GM19328 (cell line): ENCODE measurements around the gene PRKRIP1.
A peak's percentile ranks its signal among the peaks of the same experiment; 100 is the strongest.
"Not testable (repeated sequence)": the region's sequence is repeated elsewhere in the genome, so short reads cannot be mapped to it uniquely, and the experiment has no call there.

Source experiments
- ATAC-seq: cut with Tn5 transposase; IDR thresholded peaks from one replicate; pipeline ENCODE4 v1.9.1; 2021; ENCODE audit warnings: mild to moderate bottlenecking, moderate library complexity; ENCODE audit not compliant: unreplicated experiment

Gene PRKRIP1

DNA sequence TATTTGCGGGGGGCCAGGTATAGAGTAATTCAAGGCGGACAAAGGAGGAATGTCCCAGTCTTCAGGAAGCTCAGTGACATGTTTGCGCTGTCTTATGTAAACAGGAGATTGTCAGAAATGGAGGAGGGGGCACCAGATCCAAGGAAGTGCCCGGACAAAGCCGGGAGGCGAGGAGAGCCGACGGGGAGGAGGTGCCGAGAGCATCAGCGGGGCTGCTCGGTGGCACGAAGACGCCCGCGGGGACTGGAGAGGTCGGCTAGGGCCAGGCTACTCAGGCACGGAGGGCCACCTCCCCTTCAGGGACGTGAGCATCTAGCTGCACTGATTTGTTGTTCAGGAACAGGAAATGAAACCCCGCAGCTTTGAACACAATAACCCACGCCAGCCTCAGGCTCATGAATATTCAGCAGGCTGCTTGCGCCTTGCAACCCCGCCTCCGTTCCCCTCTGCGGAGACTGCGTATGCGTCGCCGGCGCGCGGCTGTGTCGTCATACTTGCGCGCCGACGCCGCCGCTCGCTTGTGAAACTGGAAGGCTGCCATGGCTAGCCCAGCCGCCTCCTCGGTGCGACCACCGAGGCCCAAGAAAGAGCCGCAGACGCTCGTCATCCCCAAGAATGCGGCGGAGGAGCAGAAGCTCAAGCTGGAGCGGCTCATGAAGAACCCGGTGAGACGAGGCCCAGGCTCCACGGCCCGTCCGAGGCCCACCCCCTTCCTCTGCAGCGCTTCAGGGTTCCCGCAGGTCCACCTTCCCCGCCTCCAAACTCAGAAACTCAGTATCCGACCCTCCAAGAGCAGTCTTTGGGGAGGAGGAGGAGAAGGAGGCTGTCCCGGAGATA lies at the start of gene PRKRIP1:
Gene PRKRIP1 (plus strand): TSS at position 491 of the 837 bp plus-strand sequence. CDS start 49 bp downstream, at position 540.
- ATAC-seq = peak; percentile 99

GRCh38 chr7:102346983-102347382 lies 49.2 kb upstream of the PRKRIP1 start:
- not testable (repeated sequence) for ATAC-seq

DNA sequence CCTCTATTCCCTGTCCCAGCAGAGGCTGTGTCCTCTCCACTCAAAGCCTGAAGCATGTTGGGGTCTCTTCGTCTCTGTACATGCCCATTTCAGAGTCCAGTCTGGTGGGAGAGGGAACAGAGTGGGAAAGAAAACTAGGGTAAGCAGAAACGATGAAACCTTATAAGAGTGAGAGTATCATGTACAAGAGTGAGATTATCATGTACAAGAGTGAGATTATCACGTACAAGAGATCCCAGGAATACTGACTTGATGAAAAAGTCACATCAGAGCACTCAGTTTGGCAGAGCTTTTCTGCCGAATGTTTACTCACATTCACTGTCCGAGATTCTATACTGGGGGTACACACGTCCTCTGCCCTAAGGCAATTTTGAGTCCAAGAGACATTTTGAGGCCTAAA lies 39.8 kb upstream of the PRKRIP1 start, which contains the start of gene SPDYE6:
Gene SPDYE6 (minus strand): TSS at position 101 of the 400 bp plus-strand sequence. CDS start 421 bp downstream, outside the sequence.
- not testable (repeated sequence) for ATAC-seq

DNA sequence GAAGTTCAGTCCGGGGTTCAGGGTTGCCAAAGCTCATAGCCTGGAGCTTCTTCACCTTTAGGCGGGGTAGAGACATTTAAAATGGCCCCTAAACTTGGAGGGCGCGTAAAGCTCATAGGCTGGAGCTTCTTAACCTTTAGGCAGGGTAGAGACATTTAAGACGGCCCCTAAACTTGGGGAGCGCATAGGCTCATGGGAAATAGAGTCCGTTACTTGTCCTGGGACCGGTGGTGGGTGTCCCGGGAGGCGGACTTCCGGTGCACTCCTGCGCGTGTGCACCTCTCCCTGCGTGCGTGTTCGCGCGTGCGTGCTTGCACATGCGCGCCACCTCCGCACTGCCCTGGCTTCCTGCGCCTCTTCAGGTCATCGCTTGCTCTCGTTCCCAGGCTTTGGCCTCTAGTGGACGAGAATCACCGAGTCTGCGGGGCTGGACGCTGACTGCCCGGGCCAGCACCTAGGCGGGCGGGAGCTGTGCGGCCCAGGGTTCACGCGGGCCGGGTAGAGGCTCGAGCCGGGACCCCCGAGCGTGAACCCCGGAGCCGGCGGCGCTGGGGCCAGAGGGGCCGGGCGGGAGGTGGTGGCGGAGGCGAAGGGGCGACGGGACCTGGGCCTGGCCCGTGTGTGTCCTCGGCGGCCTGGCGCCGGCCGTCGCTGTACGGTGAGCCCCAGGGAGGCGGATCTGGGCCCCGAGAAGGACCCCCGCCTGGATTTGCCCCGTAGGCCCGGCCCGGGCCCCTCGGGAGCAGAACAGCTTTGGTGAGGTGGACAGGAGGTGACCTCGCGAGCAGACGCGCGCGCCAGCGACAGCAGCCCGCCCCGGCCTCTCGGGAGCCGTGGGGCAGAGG lies 32.4 kb upstream of the PRKRIP1 start:
- peak; percentile 98 for ATAC-seq

DNA sequence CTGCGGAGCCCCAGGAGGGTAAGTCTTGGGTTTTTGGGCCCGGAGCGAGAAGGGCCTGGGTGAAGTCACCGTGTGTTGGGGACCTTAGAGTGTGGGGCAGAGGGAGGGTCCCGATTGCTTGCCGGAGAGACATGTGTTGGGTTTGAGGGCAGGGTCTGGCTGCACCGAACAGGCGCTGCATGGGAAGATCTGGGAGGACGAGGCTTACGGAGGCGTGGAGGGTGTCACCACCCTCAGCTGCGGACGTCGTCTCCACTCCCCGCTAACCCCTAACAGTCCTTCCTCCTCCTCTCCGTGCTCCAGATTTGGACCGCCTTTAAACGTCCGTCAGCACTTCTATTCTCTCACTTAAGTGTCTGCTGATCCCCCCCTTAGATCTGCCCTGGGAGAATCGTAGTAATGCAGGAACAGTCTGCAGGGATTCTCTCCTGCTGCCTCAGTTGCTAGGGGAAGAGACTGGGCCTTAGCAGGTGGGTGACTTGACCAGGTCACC lies 31.7 kb upstream of the PRKRIP1 start:
- ATAC-seq = not testable (repeated sequence)

GRCh38 chr7:102365390-102365789 lies 30.8 kb upstream of the PRKRIP1 start:
- not testable (repeated sequence) for ATAC-seq

DNA sequence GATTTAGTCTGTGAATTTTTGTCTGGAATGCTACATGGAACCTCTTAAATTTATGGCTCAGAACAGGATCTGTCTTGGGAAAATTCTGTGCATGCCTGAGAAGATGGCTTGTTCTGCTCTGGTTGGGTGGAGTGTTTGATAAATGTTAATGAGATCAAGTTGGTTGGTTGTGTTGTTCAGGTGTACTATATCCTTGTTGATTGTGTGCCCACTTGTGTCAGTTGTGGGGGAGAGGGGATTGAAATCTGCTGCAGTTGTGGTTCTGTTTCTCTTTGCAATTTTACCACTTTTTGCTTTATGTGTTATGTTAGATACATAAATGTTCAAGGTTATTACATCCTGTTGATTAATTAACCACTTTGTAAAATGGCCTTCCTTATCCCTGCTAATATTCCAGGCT lies 26.1 kb upstream of the PRKRIP1 start:
- not testable (repeated sequence) for ATAC-seq

- not testable (repeated sequence) for ATAC-seq
Observed at GRCh38 chr7:102372796-102373195, 23.4 kb upstream of the PRKRIP1 start.

GRCh38 chr7:102376964-102377466 lies 19.1 kb upstream of the PRKRIP1 start:
- ATAC-seq = no peak

- ATAC-seq = not testable (repeated sequence)
Observed at GRCh38 chr7:102380837-102381236, 15.3 kb upstream of the PRKRIP1 start.

GRCh38 chr7:102381696-102382425 lies 14.3 kb upstream of the PRKRIP1 start:
- ATAC-seq = not testable (repeated sequence)

GRCh38 chr7:102387064-102387463 lies 9.1 kb upstream of the PRKRIP1 start:
- no peak for ATAC-seq

DNA sequence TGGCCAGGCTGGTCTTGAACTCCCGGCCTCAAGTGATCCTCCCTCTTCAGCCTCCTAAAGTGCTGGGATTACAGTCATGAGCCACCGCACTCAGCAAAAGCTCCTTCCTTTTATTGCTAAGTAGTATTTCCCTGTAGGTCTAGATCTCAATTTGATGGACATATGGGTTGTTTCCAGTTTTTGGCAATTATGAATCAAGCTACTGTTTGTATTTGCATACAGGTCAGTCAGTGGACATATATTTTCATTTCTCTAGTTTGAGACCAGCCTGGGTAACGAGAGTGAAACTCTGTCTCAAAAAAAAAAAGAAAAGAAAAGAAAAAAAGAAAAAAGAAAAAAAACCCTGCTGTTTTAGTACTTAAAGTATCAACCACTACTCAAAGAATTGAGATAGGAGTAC lies 6.4 kb upstream of the PRKRIP1 start:
- no peak for ATAC-seq

DNA sequence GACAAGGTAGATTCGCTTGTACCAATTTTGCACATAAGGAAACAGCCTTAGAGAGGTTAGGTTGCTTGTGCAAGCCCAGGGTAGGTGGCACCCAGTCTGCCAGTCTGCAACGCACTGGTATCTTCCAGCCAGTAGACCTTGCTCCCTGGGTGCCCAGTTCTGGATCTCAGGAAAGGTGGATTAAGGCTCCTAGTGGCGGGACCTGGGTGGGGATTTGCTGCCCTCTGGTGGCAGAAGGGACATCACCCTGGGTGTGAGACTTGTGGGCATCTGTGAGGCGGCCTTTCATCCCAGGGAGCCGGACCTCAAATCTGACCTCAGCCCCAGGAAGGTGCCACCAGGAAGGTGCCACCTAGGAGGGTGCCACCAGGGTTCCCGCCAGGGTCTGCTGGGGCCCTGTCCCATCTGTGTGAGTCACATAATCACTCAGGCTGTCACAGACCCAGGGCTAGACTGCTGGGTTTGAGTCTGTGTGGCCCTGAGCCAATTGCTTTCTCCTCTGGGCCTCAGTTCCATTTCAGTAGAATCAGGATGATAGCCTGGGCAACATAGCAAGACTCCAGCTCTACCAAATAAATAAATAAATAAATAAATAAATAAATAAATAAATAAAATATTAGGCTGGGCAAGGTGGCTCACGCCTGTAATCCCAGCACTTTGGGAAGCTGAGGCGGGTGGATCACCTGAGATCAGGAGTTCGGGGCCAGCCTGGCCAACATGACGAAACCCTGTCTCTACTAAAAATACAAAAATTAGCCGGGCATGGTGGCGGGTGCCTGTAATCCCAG lies 5.3 kb upstream of the PRKRIP1 start:
- no peak for ATAC-seq

GRCh38 chr7:102392330-102392729 lies 3.8 kb upstream of the PRKRIP1 start:
- no peak for ATAC-seq

- ATAC-seq = no peak
Observed at GRCh38 chr7:102393467-102393866, 2.7 kb upstream of the PRKRIP1 start.

- ATAC-seq = no peak
Observed at GRCh38 chr7:102395592-102395872, 631 bp upstream of the PRKRIP1 start.

- no peak for ATAC-seq
Observed at GRCh38 chr7:102396710-102397019, 502 bp downstream of the PRKRIP1 start.

- ATAC-seq = no peak
Observed at GRCh38 chr7:102398543-102398942, 2.4 kb downstream of the PRKRIP1 start.

GRCh38 chr7:102400360-102400759 lies 4.2 kb downstream of the PRKRIP1 start:
- no peak for ATAC-seq
